ENCODE results near the gene BPIFB3.

DNA sequence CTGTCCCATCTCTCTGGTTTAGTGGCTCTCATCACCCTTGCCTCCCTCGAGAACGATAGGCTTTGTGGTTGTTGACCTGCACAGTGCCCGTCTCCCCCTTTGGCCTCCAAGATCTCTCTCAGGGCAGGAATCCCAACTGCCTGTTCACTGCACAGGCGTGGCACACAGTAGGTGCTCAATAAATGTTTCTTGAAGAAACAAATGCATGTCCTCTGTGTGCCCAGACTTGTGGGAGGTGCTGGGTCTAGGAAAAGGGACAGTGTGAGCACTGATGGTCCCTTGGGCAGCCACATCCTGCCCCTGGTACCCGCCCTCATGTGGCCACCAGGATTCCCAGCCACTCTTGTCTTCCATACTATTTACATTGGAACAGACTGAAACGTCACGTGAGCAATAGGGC lies 24.8 kb upstream of the BPIFB3 start:
- TF ChIP-seq, protein P1, sequence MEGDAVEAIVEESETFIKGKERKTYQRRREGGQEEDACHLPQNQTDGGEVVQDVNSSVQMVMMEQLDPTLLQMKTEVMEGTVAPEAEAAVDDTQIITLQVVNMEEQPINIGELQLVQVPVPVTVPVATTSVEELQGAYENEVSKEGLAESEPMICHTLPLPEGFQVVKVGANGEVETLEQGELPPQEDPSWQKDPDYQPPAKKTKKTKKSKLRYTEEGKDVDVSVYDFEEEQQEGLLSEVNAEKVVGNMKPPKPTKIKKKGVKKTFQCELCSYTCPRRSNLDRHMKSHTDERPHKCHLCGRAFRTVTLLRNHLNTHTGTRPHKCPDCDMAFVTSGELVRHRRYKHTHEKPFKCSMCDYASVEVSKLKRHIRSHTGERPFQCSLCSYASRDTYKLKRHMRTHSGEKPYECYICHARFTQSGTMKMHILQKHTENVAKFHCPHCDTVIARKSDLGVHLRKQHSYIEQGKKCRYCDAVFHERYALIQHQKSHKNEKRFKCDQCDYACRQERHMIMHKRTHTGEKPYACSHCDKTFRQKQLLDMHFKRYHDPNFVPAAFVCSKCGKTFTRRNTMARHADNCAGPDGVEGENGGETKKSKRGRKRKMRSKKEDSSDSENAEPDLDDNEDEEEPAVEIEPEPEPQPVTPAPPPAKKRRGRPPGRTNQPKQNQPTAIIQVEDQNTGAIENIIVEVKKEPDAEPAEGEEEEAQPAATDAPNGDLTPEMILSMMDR (conservative IDR thresholded peaks at IDR 0.05; ENCODE audit: low read depth, low read length), result no peak
- no peak for TF ChIP-seq BHLHE40 (IDR thresholded peaks at IDR 0.05; ENCODE audit: low read depth, low read length)
- no peak for TF ChIP-seq POLR2A (IDR thresholded peaks at IDR 0.05; ENCODE audit: low read depth, low read length)
- no peak for TF ChIP-seq MXI1 (IDR thresholded peaks at IDR 0.05; ENCODE audit: borderline replicate concordance, low read depth, low read length)
- no peak for TF ChIP-seq RAD21 (IDR thresholded peaks at IDR 0.05; ENCODE audit: low read length)
- TF ChIP-seq RCOR1 (IDR thresholded peaks at IDR 0.05; ENCODE audit: insufficient replicate concordance, low read length), result no peak
- no peak for TF ChIP-seq CEBPB (IDR thresholded peaks at IDR 0.05; ENCODE audit: low read depth, low read length)
- TF ChIP-seq SMC3 (IDR thresholded peaks at IDR 0.05; ENCODE audit: low read depth, low read length), result no peak
- TF ChIP-seq RFX5 (IDR thresholded peaks at IDR 0.05; ENCODE audit: low read depth, low read length), result no peak
- no peak for TF ChIP-seq FOS (IDR thresholded peaks at IDR 0.05; ENCODE audit: low read depth, low read length)
- no peak for TF ChIP-seq USF2 (IDR thresholded peaks at IDR 0.05; ENCODE audit: low read depth, low read length)
- TF ChIP-seq MAFK (IDR thresholded peaks at IDR 0.05; ENCODE audit: low read depth, low read length), result no peak
- TF ChIP-seq MAZ (IDR thresholded peaks at IDR 0.05; ENCODE audit: borderline replicate concordance, low read depth, low read length), result no peak

Measured in IMR-90 (cell line).